Smooth muscle cell (in vitro differentiated cells): ENCODE results near the gene ILKAP. TPM values are rescaled to one million over a fixed set of nuclear protein-coding genes. Genes with fewer than 3 reads are reported as not detected.

Source experiments
- DNase-seq: peaks from one replicate; lab custom pipeline; 2025; ENCODE audit not compliant: unreplicated experiment; lab: John Stamatoyannopoulos, UW
- H2AFZ ChIP-seq: fragments of 200-600 bp; sonication (generic); 2 replicates; pipeline ENCODE4 v1.6.0; 2016; ENCODE audit warnings: antibody characterized with exemption, low read depth, mild to moderate bottlenecking
- H3F3A ChIP-seq: fragments of 200-600 bp; sonication (generic); 2 replicates; pipeline ENCODE4 v1.6.0; 2017; ENCODE audit warnings: antibody characterized with exemption, low read depth
- H3K27ac ChIP-seq: fragments of 200-600 bp; sonication (generic); 2 replicates; pipeline ENCODE4 v1.5.1; 2016; ENCODE audit warnings: low read depth, mild to moderate bottlenecking
- H3K27me3 ChIP-seq: fragments of 200-600 bp; sonication (generic); 2 replicates; pipeline ENCODE4 v1.6.1; 2016; ENCODE audit warnings: low read depth, mild to moderate bottlenecking
- H3K36me3 ChIP-seq: fragments of 200-600 bp; sonication (generic); 2 replicates; pipeline ENCODE4 v1.5.1; 2016; ENCODE audit warnings: low read depth
- H3K4me1 ChIP-seq: fragments of 200-600 bp; sonication (generic); 2 replicates; pipeline ENCODE4 v1.5.1; 2016; ENCODE audit warnings: low read depth
- H3K4me2 ChIP-seq: fragments of 200-600 bp; sonication (generic); 2 replicates; pipeline ENCODE4 v1.6.0; 2016; ENCODE audit warnings: mild to moderate bottlenecking
- H3K4me3 ChIP-seq: fragments of 200-600 bp; sonication (generic); 2 replicates; pipeline ENCODE4 v1.5.1; 2016; ENCODE audit warnings: mild to moderate bottlenecking
- H3K79me2 ChIP-seq: fragments of 200-600 bp; sonication (generic); 2 replicates; pipeline ENCODE4 v1.6.0; 2016; ENCODE audit warnings: low read depth, mild to moderate bottlenecking
- H3K9ac ChIP-seq: fragments of 200-600 bp; sonication (generic); 2 replicates; pipeline ENCODE4 v1.6.0; 2016; ENCODE audit warnings: low read depth
- H3K9me3 ChIP-seq: fragments of 200-600 bp; sonication (generic); replicated peaks from 2 replicates; pipeline ENCODE4 v1.5.1; 2016; ENCODE audit warnings: low read depth
- H4K20me1 ChIP-seq: fragments of 200-600 bp; sonication (generic); 2 replicates; pipeline ENCODE4 v1.6.0; 2016; ENCODE audit warnings: low read depth
- CTCF ChIP-seq: fragments of 200-600 bp; sonication (generic); IDR thresholded peaks from 2 replicates; pipeline ENCODE4 v1.5.1; 2017; ENCODE audit warnings: borderline replicate concordance, mild to moderate bottlenecking, antibody characterized with exemption; ENCODE audit not compliant: insufficient read depth, poor library complexity, severe bottlenecking
- WGBS: methylation state at CpG from one replicate; pipeline ENCODE4 v1.1.7; 2016; ENCODE audit warnings: low lambda C conversion rate; 5-methylcytosine and 5-hydroxymethylcytosine counted together
- polyA plus RNA-seq: library from polyadenylated mRNA; unstranded; fragments of >200 nt; fragmentation: Nextera tagmentation; extraction: Ambion mirVana; gene quantifications from 2 replicates; pipeline ENCODE4 v1.2.1, GENCODE V29; 2016
- total RNA-seq: library from RNA; depleted of rRNA; stranded (reverse); fragments of >200 nt; gene quantifications from 2 replicates; pipeline ENCODE4 v1.2.3, GENCODE V29; 2014

Gene ILKAP
- total and polyA plus RNA-seq, 2 experiments from 2014 or later: 12.0 to 21.9 TPM

GRCh38 chr2:238133499-238134392, 69.7 kb downstream of the ILKAP start:
- Histone ChIP-seq H3K36me3 (no peaks in the 10 kb centered on the region), H3F3A (no peaks in the 10 kb centered on the region), H3K4me1 (no peaks in the 10 kb centered on the region), H3K79me2 (no peaks in the 10 kb centered on the region), H2AFZ (no peak overlapping the region), H3K9ac (no peak overlapping the region), H3K27me3 (no peaks in the 10 kb centered on the region), H3K27ac (no peak overlapping the region), H3K4me3 (no peak overlapping the region), H3K4me2 (no peak overlapping the region), H3K9me3 (no peaks in the 10 kb centered on the region), H4K20me1 (no peaks in the 10 kb centered on the region)
- DNase-seq: no peak
- no peak for TF ChIP-seq CTCF
- WGBS: 83% methylated on average over 14 of the region's 14 CpGs

GRCh38 chr2:238132463-238133450, 70.7 kb downstream of the ILKAP start:
- Histone ChIP-seq H3K4me2 (no peak overlapping the region), H3K4me1 (no peaks in the 10 kb centered on the region), H3K4me3 (no peak overlapping the region), H3K27me3 (no peaks in the 10 kb centered on the region), H3K9me3 (no peaks in the 10 kb centered on the region), H3K27ac (no peak overlapping the region), H2AFZ (no peak overlapping the region), H4K20me1 (no peaks in the 10 kb centered on the region), H3F3A (no peaks in the 10 kb centered on the region), H3K36me3 (no peaks in the 10 kb centered on the region), H3K9ac (no peak overlapping the region), H3K79me2 (no peaks in the 10 kb centered on the region)
- 93% methylated on average over 23 of the region's 23 CpGs for WGBS
- DNase-seq: no peak
- TF ChIP-seq CTCF: no peak

GRCh38 chr2:238131761-238132462, 71.6 kb downstream of the ILKAP start:
- TF ChIP-seq CTCF: no peak
- Histone ChIP-seq H3K4me3 (no peak overlapping the region), H3F3A (no peaks in the 10 kb centered on the region), H2AFZ (no peak overlapping the region), H3K36me3 (no peaks in the 10 kb centered on the region), H3K27ac (no peak overlapping the region), H3K9me3 (no peaks in the 10 kb centered on the region), H4K20me1 (no peaks in the 10 kb centered on the region), H3K27me3 (no peaks in the 10 kb centered on the region), H3K79me2 (no peaks in the 10 kb centered on the region), H3K9ac (no peak overlapping the region), H3K4me2 (no peak overlapping the region), H3K4me1 (no peaks in the 10 kb centered on the region)
- no peak for DNase-seq
- WGBS: 90% methylated on average over 14 of the region's 14 CpGs
